Suprapubic skin (tissue), 4 donors: Measurements from ENCODE around the gene SEMA3C. TPM values are rescaled to one million over a fixed set of nuclear protein-coding genes. Genes with fewer than 3 reads are reported as not detected.

Source experiments
- DNase-seq, 2 donors: peaks; one replicate each; pipeline ENCODE4 v3.0.0-alpha.2; 2019; ENCODE audit warnings: low spot score in 2 of 2
- H3K27ac ChIP-seq: fragments of 200-600 bp; sonication (generic); one replicate; pipeline ENCODE4 v1.5.1; 2019
- H3K27me3 ChIP-seq: fragments of 200-600 bp; sonication (generic); one replicate; pipeline ENCODE4 v1.5.1; 2019
- H3K36me3 ChIP-seq: fragments of 200-600 bp; sonication (generic); one replicate; pipeline ENCODE4 v1.5.1; 2019
- H3K4me1 ChIP-seq: fragments of 200-600 bp; sonication (generic); one replicate; pipeline ENCODE4 v1.5.1; 2019
- H3K4me3 ChIP-seq: fragments of 200-600 bp; sonication (generic); one replicate; pipeline ENCODE4 v1.5.1; 2019; ENCODE audit warnings: mild to moderate bottlenecking
- H3K9me3 ChIP-seq: fragments of 200-600 bp; sonication (generic); one replicate; pipeline ENCODE4 v1.5.1; 2019
- CTCF ChIP-seq, 2 donors: fragments of 200-600 bp in 1 of 2; fragments of 450-650 bp in 1 of 2; sonication (generic) in 1 of 2; IDR thresholded peaks; one replicate each; pipeline ENCODE4 v1.5.1; 2016 to 2019; ENCODE audit warnings: antibody characterized with exemption in 2 of 2, mild to moderate bottlenecking in 1 of 2, moderate library complexity in 1 of 2
- EP300 ChIP-seq: sonication (generic); formaldehyde crosslinking; IDR thresholded peaks from one replicate; pipeline ENCODE4 v1.6.1; 2017; ENCODE audit warnings: antibody characterized with exemption
- POLR2A ChIP-seq, 2 donors: fragments of 450-650 bp; IDR thresholded peaks; one replicate each; pipeline ENCODE4 v1.6.1; 2017; ENCODE audit warnings: antibody characterized with exemption in 2 of 2, mild to moderate bottlenecking in 2 of 2, moderate library complexity in 2 of 2
- POLR2AphosphoS5 ChIP-seq, 3 donors: sonication (generic); formaldehyde crosslinking; IDR thresholded peaks; one replicate each; pipeline ENCODE4 v1.6.1; 2017; ENCODE audit warnings: antibody characterized with exemption in 3 of 3
- WGBS: methylation state at CpG from one replicate; pipeline ENCODE4 v1.1.5; 2018; 5-methylcytosine and 5-hydroxymethylcytosine counted together
- total RNA-seq, 4 donors: library from RNA; depleted of rRNA; stranded (reverse); fragments of >200 nt; gene quantifications; one replicate each; pipeline ENCODE4 v1.1.0, GENCODE V29; 2016

SEMA3C gene
- total RNA-seq, 4 donors from 2014 or later, result 46.0 to 105 (median 76.0) TPM

DNA sequence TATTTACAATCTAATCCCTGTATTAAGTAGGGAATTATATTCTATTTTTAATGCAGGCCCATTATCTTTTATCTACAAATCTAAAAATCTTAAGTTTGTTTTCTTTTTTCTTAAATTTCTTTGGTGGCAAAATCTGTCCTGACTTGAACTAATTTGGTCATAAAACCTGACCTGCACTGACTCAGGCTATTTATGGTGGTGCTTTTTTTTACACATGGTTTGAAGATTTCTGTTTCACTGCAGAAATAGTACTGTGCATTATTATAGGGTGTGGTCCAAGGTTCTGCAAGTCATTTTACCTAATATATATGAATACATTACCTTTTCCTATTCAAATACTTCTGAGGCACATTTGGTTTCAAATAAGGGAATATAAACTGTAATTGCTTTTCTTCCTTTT, 143.4 kb downstream of the SEMA3C start:
- no peak for DNase-seq
- H3K9me3 ChIP-seq, result no peaks in the 10 kb centered on the region
- no peaks in the 10 kb centered on the region for H3K36me3 ChIP-seq
- no peak overlapping the region for H3K27ac ChIP-seq
- H3K4me1 ChIP-seq, result peaks cover 35% of the 10 kb centered on the region
- H3K27me3 ChIP-seq, result no peaks in the 10 kb centered on the region
- no peak for TF ChIP-seq POLR2AphosphoS5 (IDR thresholded peaks at IDR 0.05)
- TF ChIP-seq POLR2A (IDR thresholded peaks at IDR 0.05), result no peak
- no peak for TF ChIP-seq EP300
- no peak for TF ChIP-seq CTCF (IDR thresholded peaks at IDR 0.05)
- no peak overlapping the region for H3K4me3 ChIP-seq

- no peak overlapping the region for H3K27ac ChIP-seq
- no peaks in the 10 kb centered on the region for H3K36me3 ChIP-seq
- peaks cover 32% of the 10 kb centered on the region for H3K4me1 ChIP-seq
- H3K27me3 ChIP-seq, result no peaks in the 10 kb centered on the region
- no peak overlapping the region for H3K4me3 ChIP-seq
- DNase-seq, result no peak
- H3K9me3 ChIP-seq, result no peaks in the 10 kb centered on the region
- WGBS, result 69% methylated on average over 1 of the region's 1 CpG
- no peak for TF ChIP-seq EP300
- TF ChIP-seq POLR2AphosphoS5 (IDR thresholded peaks at IDR 0.05), result no peak
- TF ChIP-seq POLR2A (IDR thresholded peaks at IDR 0.05), result no peak
- no peak for TF ChIP-seq CTCF (IDR thresholded peaks at IDR 0.05)
Observed at GRCh38 chr7:80774843-80775242, 144.0 kb downstream of the SEMA3C start.

- DNase-seq, result no peak
- no peak for TF ChIP-seq EP300
- no peak for TF ChIP-seq POLR2A (IDR thresholded peaks at IDR 0.05)
- TF ChIP-seq POLR2AphosphoS5 (IDR thresholded peaks at IDR 0.05), result no peak
- no peak for TF ChIP-seq CTCF (IDR thresholded peaks at IDR 0.05)
- WGBS, result 54% methylated on average over 1 of the region's 1 CpG
- Histone ChIP-seq H3K27me3 (no peaks in the 10 kb centered on the region), H3K9me3 (no peaks in the 10 kb centered on the region), H3K4me1 (peaks cover 32% of the 10 kb centered on the region), H3K27ac (peak overlapping the region; percentile 12), H3K36me3 (no peaks in the 10 kb centered on the region), H3K4me3 (no peak overlapping the region)
Observed at GRCh38 chr7:80773787-80774508, 144.9 kb downstream of the SEMA3C start.

DNA sequence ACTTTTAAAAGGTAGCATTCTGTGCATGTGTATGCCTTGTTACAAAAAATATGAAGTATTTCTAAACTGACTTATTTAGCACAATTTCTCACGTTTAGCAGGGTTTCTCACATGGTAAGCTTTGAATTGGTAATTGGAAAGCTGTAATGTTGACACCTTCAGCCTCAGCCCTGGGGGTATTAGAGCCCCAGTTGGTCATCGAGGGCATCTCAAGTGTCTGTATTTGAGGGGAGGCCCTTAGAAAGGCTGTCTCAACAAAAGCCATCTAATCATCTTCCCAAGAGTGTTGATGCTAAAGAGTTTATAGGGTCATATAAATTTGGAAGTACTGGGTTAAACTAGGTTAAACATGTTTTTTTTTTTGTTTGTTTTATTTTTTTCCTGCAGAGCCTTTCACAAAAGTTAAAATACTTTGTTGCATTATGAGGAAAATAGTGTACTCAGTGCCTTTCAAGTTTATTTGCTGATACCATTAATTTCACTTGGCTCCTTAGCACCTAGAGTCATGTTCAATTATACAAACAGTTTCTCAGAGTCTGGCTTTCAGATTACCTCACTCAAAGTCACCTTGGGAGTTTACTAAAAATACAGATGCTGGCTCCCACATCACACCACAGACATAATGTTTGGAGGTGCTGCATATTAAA, 146.4 kb downstream of the SEMA3C start:
- H3K9me3 ChIP-seq, result no peaks in the 10 kb centered on the region
- no peak for DNase-seq
- no peak overlapping the region for H3K27ac ChIP-seq
- TF ChIP-seq EP300, result no peak
- no peak for TF ChIP-seq POLR2AphosphoS5 (IDR thresholded peaks at IDR 0.05)
- TF ChIP-seq CTCF (IDR thresholded peaks at IDR 0.05), result no peak
- no peak for TF ChIP-seq POLR2A (IDR thresholded peaks at IDR 0.05)
- H3K4me1 ChIP-seq, result peaks cover 32% of the 10 kb centered on the region
- WGBS, result 45% methylated on average over 2 of the region's 2 CpGs
- H3K27me3 ChIP-seq, result no peaks in the 10 kb centered on the region
- no peaks in the 10 kb centered on the region for H3K36me3 ChIP-seq
- H3K4me3 ChIP-seq, result no peak overlapping the region

- Histone ChIP-seq H3K27ac (no peak overlapping the region), H3K36me3 (no peaks in the 10 kb centered on the region), H3K4me1 (peaks cover 32% of the 10 kb centered on the region), H3K27me3 (no peaks in the 10 kb centered on the region), H3K9me3 (no peaks in the 10 kb centered on the region), H3K4me3 (no peak overlapping the region)
- no peak for TF ChIP-seq POLR2A (IDR thresholded peaks at IDR 0.05)
- TF ChIP-seq POLR2AphosphoS5 (IDR thresholded peaks at IDR 0.05), result no peak
- TF ChIP-seq EP300, result no peak
- no peak for TF ChIP-seq CTCF (IDR thresholded peaks at IDR 0.05)
- no peak for DNase-seq
- 44% methylated on average over 4 of the region's 4 CpGs for WGBS
Observed at GRCh38 chr7:80771523-80771922, 147.3 kb downstream of the SEMA3C start.
